ENCODE data around the gene CERKL.

The CERKL gene

GRCh38 chr2:181614874-181615638, 41.8 kb downstream of the CERKL start:
- no peak for FAIRE-seq
- no peak for DNase-seq (ENCODE audit: insufficient read length, low spot score)

GRCh38 chr2:181613241-181613640, 43.7 kb downstream of the CERKL start:
- DNase-seq (ENCODE audit: insufficient read length, low spot score): no peak
- no peak for FAIRE-seq
- TF ChIP-seq TAF1 (IDR thresholded peaks at IDR 0.05; ENCODE audit: low read depth, low read length) (no peak), POLR2AphosphoS5 (IDR thresholded peaks at IDR 0.05; ENCODE audit: low read depth, low read length) (no peak), PAX5 (IDR thresholded peaks at IDR 0.05; ENCODE audit: insufficient read depth, low read length, severe bottlenecking) (no peak), POU2F2 (IDR thresholded peaks at IDR 0.05; ENCODE audit: low read depth, low read length) (no peak), POLR2A (IDR thresholded peaks at IDR 0.05; ENCODE audit: low read depth, low read length) (no peak), SPI1 (IDR thresholded peaks at IDR 0.05; ENCODE audit: low read depth, low read length) (no peak)

More at GRCh38 chr2:181614874-181615638, 41.8 kb downstream of the CERKL start:
- TF ChIP-seq PAX5 (IDR thresholded peaks at IDR 0.05; ENCODE audit: insufficient read depth, low read length, severe bottlenecking) (no peak), POLR2A (IDR thresholded peaks at IDR 0.05; ENCODE audit: low read depth, low read length) (no peak), TAF1 (IDR thresholded peaks at IDR 0.05; ENCODE audit: low read depth, low read length) (no peak), POLR2AphosphoS5 (IDR thresholded peaks at IDR 0.05; ENCODE audit: low read depth, low read length) (no peak), POU2F2 (IDR thresholded peaks at IDR 0.05; ENCODE audit: low read depth, low read length) (no peak), SPI1 (IDR thresholded peaks at IDR 0.05; ENCODE audit: low read depth, low read length) (no peak)

- FAIRE-seq: no peak
- no peak for DNase-seq (ENCODE audit: insufficient read length, low spot score)
Measured at GRCh38 chr2:181607629-181608590, 49.0 kb downstream of the CERKL start.

GRCh38 chr2:181605889-181606837, 50.7 kb downstream of the CERKL start:
- no peak for DNase-seq (ENCODE audit: insufficient read length, low spot score)
- TF ChIP-seq TAF1 (IDR thresholded peaks at IDR 0.05; ENCODE audit: low read depth, low read length) (no peak), SPI1 (IDR thresholded peaks at IDR 0.05; ENCODE audit: low read depth, low read length) (peak; percentile 35; the same call in 1 of the 2 replicates), PAX5 (IDR thresholded peaks at IDR 0.05; ENCODE audit: insufficient read depth, low read length, severe bottlenecking) (no peak), POLR2AphosphoS5 (IDR thresholded peaks at IDR 0.05; ENCODE audit: low read depth, low read length) (no peak), POLR2A (IDR thresholded peaks at IDR 0.05; ENCODE audit: low read depth, low read length) (no peak), POU2F2 (IDR thresholded peaks at IDR 0.05; ENCODE audit: low read depth, low read length) (no peak)
- no peak for FAIRE-seq

More at GRCh38 chr2:181607629-181608590, 49.0 kb downstream of the CERKL start:
- TF ChIP-seq POLR2AphosphoS5 (IDR thresholded peaks at IDR 0.05; ENCODE audit: low read depth, low read length) (no peak), PAX5 (IDR thresholded peaks at IDR 0.05; ENCODE audit: insufficient read depth, low read length, severe bottlenecking) (no peak), SPI1 (IDR thresholded peaks at IDR 0.05; ENCODE audit: low read depth, low read length) (no peak), TAF1 (IDR thresholded peaks at IDR 0.05; ENCODE audit: low read depth, low read length) (no peak), POLR2A (IDR thresholded peaks at IDR 0.05; ENCODE audit: low read depth, low read length) (no peak), POU2F2 (IDR thresholded peaks at IDR 0.05; ENCODE audit: low read depth, low read length) (no peak)

- DNase-seq (ENCODE audit: insufficient read length, low spot score) (no peak), FAIRE-seq (no peak)
- no peak for TF ChIP-seq POLR2A (IDR thresholded peaks at IDR 0.05; ENCODE audit: low read depth, low read length)
- TF ChIP-seq POU2F2 (IDR thresholded peaks at IDR 0.05; ENCODE audit: low read depth, low read length): no peak
- TF ChIP-seq SPI1 (IDR thresholded peaks at IDR 0.05; ENCODE audit: low read depth, low read length): no peak
- TF ChIP-seq POLR2AphosphoS5 (IDR thresholded peaks at IDR 0.05; ENCODE audit: low read depth, low read length): no peak
- TF ChIP-seq TAF1 (IDR thresholded peaks at IDR 0.05; ENCODE audit: low read depth, low read length): no peak
- TF ChIP-seq PAX5 (IDR thresholded peaks at IDR 0.05; ENCODE audit: insufficient read depth, low read length, severe bottlenecking): no peak
Measured at GRCh38 chr2:181602017-181602416, 54.9 kb downstream of the CERKL start.

GRCh38 chr2:181596556-181596955, 60.3 kb downstream of the CERKL start:
- FAIRE-seq: no peak
- DNase-seq (ENCODE audit: insufficient read length, low spot score): no peak
- no peak for TF ChIP-seq POLR2AphosphoS5 (IDR thresholded peaks at IDR 0.05; ENCODE audit: low read depth, low read length)
- TF ChIP-seq TAF1 (IDR thresholded peaks at IDR 0.05; ENCODE audit: low read depth, low read length): no peak
- no peak for TF ChIP-seq POLR2A (IDR thresholded peaks at IDR 0.05; ENCODE audit: low read depth, low read length)
- no peak for TF ChIP-seq POU2F2 (IDR thresholded peaks at IDR 0.05; ENCODE audit: low read depth, low read length)
- TF ChIP-seq SPI1 (IDR thresholded peaks at IDR 0.05; ENCODE audit: low read depth, low read length): no peak
- no peak for TF ChIP-seq PAX5 (IDR thresholded peaks at IDR 0.05; ENCODE audit: insufficient read depth, low read length, severe bottlenecking)

- FAIRE-seq (no peak), DNase-seq (ENCODE audit: insufficient read length, low spot score) (no peak)
- no peak for TF ChIP-seq PAX5 (IDR thresholded peaks at IDR 0.05; ENCODE audit: insufficient read depth, low read length, severe bottlenecking)
- no peak for TF ChIP-seq POLR2AphosphoS5 (IDR thresholded peaks at IDR 0.05; ENCODE audit: low read depth, low read length)
- TF ChIP-seq POU2F2 (IDR thresholded peaks at IDR 0.05; ENCODE audit: low read depth, low read length): no peak
- no peak for TF ChIP-seq TAF1 (IDR thresholded peaks at IDR 0.05; ENCODE audit: low read depth, low read length)
- no peak for TF ChIP-seq POLR2A (IDR thresholded peaks at IDR 0.05; ENCODE audit: low read depth, low read length)
- no peak for TF ChIP-seq SPI1 (IDR thresholded peaks at IDR 0.05; ENCODE audit: low read depth, low read length)
Measured at GRCh38 chr2:181594322-181594721, 62.6 kb downstream of the CERKL start.

- no peak for FAIRE-seq
- no peak for TF ChIP-seq SPI1 (IDR thresholded peaks at IDR 0.05; ENCODE audit: low read depth, low read length)
- TF ChIP-seq POLR2A (IDR thresholded peaks at IDR 0.05; ENCODE audit: low read depth, low read length): no peak
- no peak for TF ChIP-seq TAF1 (IDR thresholded peaks at IDR 0.05; ENCODE audit: low read depth, low read length)
- no peak for TF ChIP-seq POLR2AphosphoS5 (IDR thresholded peaks at IDR 0.05; ENCODE audit: low read depth, low read length)
- TF ChIP-seq POU2F2 (IDR thresholded peaks at IDR 0.05; ENCODE audit: low read depth, low read length): no peak
- no peak for TF ChIP-seq PAX5 (IDR thresholded peaks at IDR 0.05; ENCODE audit: insufficient read depth, low read length, severe bottlenecking)
- no peak for DNase-seq (ENCODE audit: insufficient read length, low spot score)
Measured at GRCh38 chr2:181589779-181590178, 67.1 kb downstream of the CERKL start.

All from GM12891 (cell line).